Dermis microvascular lymphatic vessel endothelial cell (primary cell): Measurements from ENCODE around the gene MBD3L3. TPM values are rescaled to one million over a fixed set of nuclear protein-coding genes. Genes with fewer than 3 reads are reported as not detected.
"Not testable (repeated sequence)": the region's sequence is repeated elsewhere in the genome, so short reads cannot be mapped to it uniquely, and the experiment has no call there.

Experiments
- DNase-seq, 2 donors: peaks; one replicate each; pipeline versions ENCODE4 v3.0.0 to v3.0.0-alpha.2; 2010; ENCODE audit warnings: low read depth in 2 of 2
- total RNA-seq: library from RNA; depleted of rRNA; stranded (reverse); fragments of >200 nt; gene quantifications from 2 replicates; pipeline ENCODE4 v1.2.1, GENCODE V29; 2014

MBD3L3 gene
- total RNA-seq, 1 donor from 2014 or later, result not detected

DNA sequence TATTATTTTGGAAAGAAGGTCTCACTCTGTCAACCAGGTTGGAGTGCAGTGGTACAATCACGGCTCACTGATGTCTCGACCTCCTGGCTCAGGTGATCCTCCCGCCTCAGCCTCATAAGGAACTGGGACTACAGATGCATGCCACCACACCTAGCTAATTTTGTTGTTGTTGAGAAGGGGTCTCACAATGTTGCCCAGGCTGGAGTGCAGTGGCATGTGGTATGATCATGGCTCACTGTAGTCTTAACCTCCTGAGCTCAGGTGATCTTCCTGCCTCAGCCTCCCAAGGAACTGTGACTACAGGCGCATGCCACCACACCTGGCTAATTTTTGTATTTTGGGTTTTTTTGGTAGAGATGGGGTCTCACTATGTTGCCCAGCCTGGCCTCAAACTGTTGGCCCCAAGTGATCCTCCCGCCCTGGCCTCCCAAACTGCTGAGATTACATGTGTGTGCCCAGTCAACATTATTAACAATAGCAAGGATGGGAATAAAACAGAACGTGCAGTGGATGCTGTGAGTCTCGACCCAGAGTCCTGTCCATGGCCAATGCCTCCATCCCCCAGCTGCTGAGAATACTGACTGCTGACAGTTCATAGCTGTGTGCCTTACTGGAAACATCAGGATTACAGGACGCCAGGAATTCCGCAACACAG, 5.4 kb upstream of the MBD3L3 start:
- DNase-seq, result no peak

- DNase-seq, result no peak
Measured at GRCh38 chr19:7063339-7063738, 4.9 kb upstream of the MBD3L3 start.

DNA sequence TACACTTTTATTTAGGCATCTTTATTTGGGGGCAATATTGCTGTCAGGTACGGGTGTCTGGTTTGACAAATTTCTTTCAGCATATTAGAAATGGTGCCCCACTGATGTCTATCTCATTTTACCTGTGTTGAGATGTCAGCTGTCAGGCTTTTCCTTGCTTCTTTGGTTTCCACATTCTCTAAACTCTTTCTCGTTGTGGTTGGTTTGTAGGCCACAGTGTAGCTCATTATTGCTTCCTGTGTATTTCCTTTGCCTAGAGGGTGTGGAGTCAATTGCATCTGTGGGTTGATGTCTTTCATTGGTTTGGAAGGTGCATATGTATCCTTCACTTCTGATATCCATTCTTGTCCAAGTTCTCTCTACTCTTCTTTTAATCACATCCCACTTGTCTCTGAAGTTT, 1.5 kb upstream of the MBD3L3 start:
- DNase-seq, result not testable (repeated sequence)

DNA sequence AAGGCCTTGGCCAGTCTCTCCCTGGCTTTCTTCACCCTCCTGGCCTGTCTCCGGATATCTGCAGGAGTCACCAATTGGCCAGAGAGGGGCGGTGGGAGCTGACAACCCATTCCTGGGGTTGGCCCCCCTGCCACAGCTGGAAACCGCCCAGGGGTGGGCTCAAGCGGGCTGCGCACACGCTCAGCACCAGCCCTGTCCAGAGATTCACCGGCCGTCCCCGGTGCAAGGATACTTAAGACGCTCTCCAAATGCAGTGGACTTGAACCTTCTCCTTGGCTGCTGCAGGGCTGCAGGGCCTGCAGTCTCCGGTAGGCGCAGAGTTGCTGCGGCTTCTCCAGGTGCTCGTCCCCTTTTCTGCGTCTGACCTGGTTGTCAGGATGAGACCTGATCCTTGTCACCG, 2.1 kb downstream of the MBD3L3 start:
- DNase-seq, result not testable (repeated sequence)

DNA sequence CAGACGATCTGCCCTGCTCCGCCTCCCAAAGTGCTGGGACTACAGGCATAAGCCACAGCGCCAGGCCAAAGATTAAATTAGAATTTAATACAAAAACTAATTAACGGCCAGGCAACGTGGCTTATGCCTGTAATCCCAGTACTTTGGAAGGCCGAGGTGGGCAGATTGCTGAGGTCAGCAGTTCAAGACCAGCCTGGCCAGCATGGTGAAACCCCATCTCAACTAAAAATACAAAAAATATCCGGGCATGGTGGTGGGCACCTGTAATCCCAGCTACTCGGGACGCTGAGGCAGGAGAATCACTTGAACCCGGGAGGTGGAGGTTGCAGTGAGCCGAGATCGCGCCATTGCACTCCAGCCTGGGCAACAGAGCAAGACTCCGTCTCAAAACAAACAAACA, 2.8 kb downstream of the MBD3L3 start:
- not testable (repeated sequence) for DNase-seq

DNA sequence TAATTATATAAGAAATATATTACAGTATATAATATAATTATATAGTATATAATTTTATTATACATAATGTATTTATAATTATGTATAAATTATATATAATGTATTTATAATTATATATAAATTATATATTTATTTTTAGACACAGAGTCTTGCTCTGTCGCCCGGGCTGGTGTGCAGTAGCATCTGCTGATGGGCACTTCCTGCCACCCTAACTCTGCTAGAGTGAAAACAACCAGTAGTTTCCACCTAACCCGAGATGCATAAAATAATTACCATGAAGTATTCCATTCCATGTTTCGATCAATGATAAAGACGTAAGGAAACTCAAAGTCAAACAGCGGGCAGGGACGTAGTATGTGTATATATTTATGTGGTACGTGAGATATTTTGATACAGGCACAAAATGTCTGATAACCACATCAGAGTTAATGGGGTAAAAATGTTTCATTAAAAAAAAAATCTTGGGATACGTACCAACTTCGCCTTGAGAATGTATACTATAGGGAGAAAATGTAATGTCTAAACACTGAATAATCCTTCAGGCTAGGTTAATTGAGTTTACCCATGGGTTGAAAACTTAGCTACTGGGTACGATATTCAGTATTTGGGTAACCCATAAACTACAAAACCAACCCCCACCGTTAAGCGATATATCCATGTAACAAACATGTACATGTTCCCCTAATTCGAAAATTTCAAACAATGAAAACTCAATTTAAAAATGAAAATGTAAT, 3.7 kb downstream of the MBD3L3 start:
- DNase-seq, result not testable (repeated sequence)

GRCh38 chr19:7052896-7053295, 5.6 kb downstream of the MBD3L3 start:
- DNase-seq, result not testable (repeated sequence)

GRCh38 chr19:7051421-7051820, 7.1 kb downstream of the MBD3L3 start:
- not testable (repeated sequence) for DNase-seq

DNA sequence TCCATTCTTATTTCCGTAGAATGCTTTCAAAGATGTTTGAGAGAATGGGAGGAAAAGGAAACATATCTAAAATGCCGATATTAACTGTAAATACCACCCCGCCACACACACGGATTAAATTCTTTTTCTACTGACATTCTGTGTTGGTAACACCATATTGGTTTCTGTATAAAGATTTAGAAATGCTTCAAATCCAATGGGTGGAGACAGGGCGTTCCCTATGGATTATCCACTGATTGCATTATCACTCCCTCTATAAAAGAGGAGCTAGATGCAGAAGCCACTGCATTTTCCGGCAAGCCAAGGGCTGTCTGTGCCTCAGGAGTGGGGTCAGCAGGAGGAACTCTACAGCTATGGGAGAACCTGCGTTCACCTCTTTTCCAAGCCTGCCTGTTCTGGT, 9.5 kb downstream of the MBD3L3 start, which contains the start of gene MBD3L2:
TSS of gene MBD3L2 (plus strand) at position 301 of the 400 bp plus-strand sequence. CDS start at position 354, 53 bp downstream.
- DNase-seq, result not testable (repeated sequence)

GRCh38 chr19:7041563-7041962, 16.9 kb downstream of the MBD3L3 start:
- not testable (repeated sequence) for DNase-seq

GRCh38 chr19:7040079-7040478, 18.4 kb downstream of the MBD3L3 start, which contains the start of gene MBD3L4:
Gene MBD3L4 (minus strand): TSS chr19:7040179. CDS start chr19:7040144, 35 bp downstream.
- DNase-seq, result not testable (repeated sequence)

DNA sequence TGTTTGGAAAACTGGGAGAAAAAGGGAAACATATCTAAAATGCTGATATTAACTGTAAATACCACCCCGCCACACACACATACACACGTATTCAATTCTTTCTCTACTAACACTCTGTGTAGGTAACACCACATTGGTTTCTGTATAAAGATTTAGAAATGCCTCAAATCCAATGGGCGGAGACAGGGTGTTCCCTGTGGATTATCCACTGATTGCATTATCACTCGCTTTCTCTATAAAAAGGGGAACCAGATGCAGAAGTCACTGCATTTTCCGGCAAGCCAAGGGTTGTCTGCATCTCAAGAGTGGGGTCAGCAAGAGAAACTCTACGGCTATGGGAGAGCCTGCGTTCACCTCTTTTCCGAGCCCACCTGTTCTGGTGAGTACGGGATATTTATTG, 28.2 kb downstream of the MBD3L3 start, which contains the start of gene MBD3L5:
TSS of gene MBD3L5 (plus strand) at position 301 of the 400 bp plus-strand sequence. CDS start at position 335, 34 bp downstream.
- not testable (repeated sequence) for DNase-seq

DNA sequence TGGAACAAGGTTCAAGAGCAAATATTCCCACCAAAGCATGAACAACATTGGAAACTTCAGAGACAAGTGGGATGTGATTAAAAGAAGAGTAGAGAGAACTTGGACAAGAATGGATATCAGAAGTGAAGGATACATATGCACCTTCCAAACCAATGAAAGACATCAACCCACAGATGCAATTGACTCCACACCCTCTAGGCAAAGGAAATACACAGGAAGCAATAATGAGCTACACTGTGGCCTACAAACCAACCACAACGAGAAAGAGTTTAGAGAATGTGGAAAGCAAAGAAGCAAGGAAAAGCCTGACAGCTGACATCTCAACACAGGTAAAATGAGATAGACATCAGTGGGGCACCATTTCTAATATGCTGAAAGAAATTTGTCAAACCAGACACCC, 29.7 kb downstream of the MBD3L3 start:
- DNase-seq, result not testable (repeated sequence)

DNA sequence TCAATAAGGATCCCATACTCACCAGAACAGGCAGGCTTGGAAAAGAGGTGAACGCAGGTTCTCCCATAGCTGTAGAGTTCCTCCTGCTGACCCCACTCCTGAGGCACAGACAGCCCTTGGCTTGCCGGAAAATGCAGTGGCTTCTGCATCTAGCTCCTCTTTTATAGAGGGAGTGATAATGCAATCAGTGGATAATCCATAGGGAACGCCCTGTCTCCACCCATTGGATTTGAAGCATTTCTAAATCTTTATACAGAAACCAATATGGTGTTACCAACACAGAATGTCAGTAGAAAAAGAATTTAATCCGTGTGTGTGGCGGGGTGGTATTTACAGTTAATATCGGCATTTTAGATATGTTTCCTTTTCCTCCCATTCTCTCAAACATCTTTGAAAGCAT, 37.1 kb downstream of the MBD3L3 start, which contains the start of gene MBD3L2B:
TSS of gene MBD3L2B (minus strand) at position 101 of the 400 bp plus-strand sequence. CDS start at position 67, 34 bp downstream.
- DNase-seq, result not testable (repeated sequence)

DNA sequence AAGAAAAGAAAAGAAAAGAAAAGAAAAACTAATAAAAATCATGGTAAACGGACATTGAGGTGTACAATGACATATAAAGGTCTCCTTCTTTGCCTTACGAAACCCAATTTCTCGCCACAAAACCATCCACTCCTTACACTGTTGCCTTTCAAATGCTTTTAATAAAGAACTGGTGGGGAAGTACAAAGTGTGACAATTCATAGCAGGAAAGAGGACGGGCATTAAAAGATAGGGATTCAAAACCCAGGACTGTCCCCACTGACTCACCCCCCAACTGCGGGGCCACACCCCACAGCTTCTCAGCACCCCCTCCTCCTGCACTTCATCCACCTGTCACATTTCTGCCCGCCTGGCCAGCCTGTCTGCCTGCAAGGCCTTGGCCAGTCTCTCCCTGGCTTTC, 39.6 kb downstream of the MBD3L3 start:
- DNase-seq, result no peak

DNA sequence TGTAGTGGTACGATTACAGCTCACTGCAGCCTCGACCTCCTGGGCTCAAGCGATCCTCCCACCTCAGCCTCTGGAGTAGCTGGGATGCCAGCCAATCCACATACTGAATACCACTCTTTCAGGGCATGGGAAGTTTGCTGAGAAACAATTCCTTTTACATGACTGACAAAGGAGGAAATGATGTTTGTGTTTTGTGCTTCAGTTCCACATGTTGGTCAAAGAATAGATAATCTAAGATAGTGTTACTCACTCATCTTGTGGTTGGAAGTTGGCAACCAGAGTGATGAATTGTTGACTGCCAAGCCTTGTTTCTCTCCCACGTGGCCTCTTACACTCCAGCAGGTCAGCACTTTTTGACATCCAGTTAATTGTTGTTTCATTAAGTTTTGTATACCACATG, 44.8 kb downstream of the MBD3L3 start:
- DNase-seq, result no peak

DNA sequence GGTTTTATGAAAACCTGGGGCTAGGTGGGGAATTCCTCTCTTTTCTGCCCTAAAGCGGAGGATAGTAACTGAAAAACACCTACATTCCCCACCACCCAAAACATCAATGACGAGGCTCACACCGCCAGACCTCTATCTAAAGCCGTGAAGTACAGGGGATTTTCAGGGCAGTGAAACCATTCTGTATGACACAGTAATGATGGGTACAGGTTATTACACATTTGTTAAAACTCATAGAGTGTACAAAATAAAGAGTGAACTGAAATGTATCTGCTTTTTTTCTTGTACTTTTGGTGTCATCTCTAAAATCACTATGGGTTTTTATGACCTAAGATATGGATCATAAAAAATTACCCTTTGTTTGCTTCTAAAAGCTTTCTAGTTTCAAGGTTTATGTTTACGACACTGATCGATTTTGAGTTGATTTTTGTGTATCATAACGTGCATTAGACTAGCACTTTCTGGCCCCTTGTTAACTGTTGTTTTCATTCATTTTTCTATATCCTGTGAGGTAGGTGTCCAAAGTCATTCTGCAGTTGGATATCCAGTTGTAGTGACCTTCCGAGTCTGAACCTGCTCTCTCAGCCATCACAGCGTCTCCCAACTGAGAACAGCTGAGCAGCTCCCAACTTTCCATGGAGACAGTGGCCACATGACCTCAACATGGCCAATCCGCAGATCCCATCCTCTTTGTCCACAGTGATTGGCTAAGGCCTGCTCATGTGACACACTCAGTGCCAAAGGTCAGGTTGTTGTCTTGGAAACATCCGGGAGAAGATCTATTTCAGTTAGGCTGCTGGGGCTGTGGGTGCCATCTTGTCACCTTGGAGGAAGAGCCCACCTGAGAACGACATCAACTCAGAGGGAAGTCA, 47.5 kb downstream of the MBD3L3 start:
- no peak for DNase-seq

DNA sequence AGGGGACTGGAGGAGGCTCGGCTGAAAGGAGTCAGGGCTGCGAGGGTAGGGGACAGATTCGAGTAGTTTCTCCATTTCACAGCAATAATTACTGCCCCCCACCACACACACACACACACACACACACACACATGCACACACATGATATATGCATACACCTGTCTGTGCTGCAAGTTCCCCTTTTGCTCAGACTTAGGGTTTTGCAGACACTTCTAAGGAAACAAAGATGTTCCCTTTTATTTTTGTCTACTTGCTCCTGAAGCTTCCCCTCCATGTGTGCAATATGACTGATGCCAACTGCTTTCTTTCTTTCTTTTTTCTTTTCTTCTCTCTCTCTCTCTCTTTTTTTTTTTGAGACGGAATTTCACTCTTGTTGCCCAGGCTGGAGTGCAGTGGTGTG, 50.6 kb downstream of the MBD3L3 start:
- no peak for DNase-seq
